OCI-LY7 (cell line): ENCODE measurements around the gene MXRA8. TPM values are rescaled to one million over a fixed set of nuclear protein-coding genes. Genes with fewer than 3 reads are reported as not detected.

ENCODE experiments used
- BruUV-seq: library from RNA; stranded (reverse); fragments of 400-500 nt; replicated peaks from 2 replicates; lab custom pipeline; 2021; lab: Mats Ljungman, UMichigan
- CTCF ChIA-PET: fragments of 300-600 bp; sonication (Branson Sonifier 250); formaldehyde crosslinking; loops from one replicate; lab custom pipeline; 2022; ENCODE audit warnings: antibody characterized with exemption; ENCODE audit not compliant: unreplicated experiment; lab: Charles Lee
- POLR2A ChIA-PET: fragments of 300-600 bp; sonication (Branson Sonifier 250); formaldehyde crosslinking; loops from one replicate; lab custom pipeline; 2022; ENCODE audit warnings: antibody characterized with exemption; lab: Charles Lee
- DNase-seq: peaks from one replicate; pipeline ENCODE4 v3.0.0-alpha.2; 2015; ENCODE audit warnings: low spot score
- H2AFZ ChIP-seq: fragments of 200-600 bp; sonication (generic), shearing (Covaris generic); 2 replicates; pipeline ENCODE4 v1.6.1; 2014; ENCODE audit warnings: mild to moderate bottlenecking, antibody characterized with exemption, low read length, moderate library complexity
- H3K27ac ChIP-seq: fragments of 200-600 bp; sonication (generic); 2 replicates; pipeline ENCODE4 v1.5.1; 2014; ENCODE audit warnings: mixed run types, low read depth, mild to moderate bottlenecking, moderate library complexity, low read length, inconsistent platforms; ENCODE audit not compliant: poor library complexity, severe bottlenecking
- H3K36me3 ChIP-seq: fragments of 200-600 bp; sonication (generic); 2 replicates; pipeline ENCODE4 v1.6.1; 2014; ENCODE audit warnings: mild to moderate bottlenecking, antibody characterized with exemption, low read length, moderate library complexity, mixed read lengths; ENCODE audit not compliant: insufficient read depth
- H3K4me1 ChIP-seq: fragments of 200-600 bp; sonication (generic); 2 replicates; pipeline ENCODE4 v1.5.1; 2014; ENCODE audit warnings: mild to moderate bottlenecking, low read length; ENCODE audit not compliant: insufficient read depth, poor library complexity, severe bottlenecking
- H3K4me2 ChIP-seq: fragments of 200-600 bp; sonication (generic); 2 replicates; pipeline ENCODE4 v1.6.1; 2014; ENCODE audit warnings: mild to moderate bottlenecking, low read length
- H3K4me3 ChIP-seq: fragments of 200-600 bp; sonication (generic); 2 replicates; pipeline ENCODE4 v1.5.1; 2014; ENCODE audit warnings: mild to moderate bottlenecking, low read depth, low read length; ENCODE audit not compliant: poor library complexity, severe bottlenecking
- H3K79me2 ChIP-seq: fragments of 200-600 bp; sonication (generic); 2 replicates; pipeline ENCODE4 v1.6.1; 2016; ENCODE audit warnings: low read depth, mild to moderate bottlenecking, low read length, moderate library complexity, mixed read lengths; ENCODE audit not compliant: insufficient read depth
- H3K9me2 ChIP-seq: fragments of 200-600 bp; sonication (generic); 2 replicates; pipeline ENCODE4 v1.6.1; 2016; ENCODE audit warnings: mild to moderate bottlenecking, low read length, mixed read lengths; ENCODE audit not compliant: insufficient read depth
- H3K9me3 ChIP-seq: fragments of 200-600 bp; sonication (generic); 2 replicates; pipeline ENCODE4 v1.6.1; 2014; ENCODE audit warnings: mild to moderate bottlenecking, mixed run types, low read length, mixed read lengths
- H4K20me1 ChIP-seq: fragments of 200-600 bp; sonication (generic); 2 replicates; pipeline ENCODE4 v1.6.1; 2014; ENCODE audit warnings: mild to moderate bottlenecking, antibody characterized with exemption, low read length, moderate library complexity, mixed read lengths; ENCODE audit not compliant: insufficient read depth
- EZH2phosphoT487 ChIP-seq: fragments of 200-600 bp; sonication (generic); IDR thresholded peaks from 2 replicates; pipeline ENCODE4 v1.6.1; 2018; ENCODE audit warnings: low read depth, borderline replicate concordance, mild to moderate bottlenecking, mixed run types, antibody characterized with exemption, low read length, moderate library complexity, mixed read lengths
- intact Hi-C: fragments of 100-400 bp; cut with micrococcal nuclease; formaldehyde crosslinking; loops from one replicate; pipeline ENCODE4 v1.10.0; 2022; ENCODE audit not compliant: unreplicated experiment
- total RNA-seq, 2 experiments: library from RNA; depleted of rRNA in 1 of 2; stranded (reverse); fragments of >200 nt in 1 of 2; shearing (Covaris generic) in 1 of 2; gene quantifications; 2 replicates each; pipeline ENCODE4 v1.2.3, GENCODE V29; 2014 to 2022
- TF ChIP-seq, protein P1 (sequence below): fragments of 200-600 bp; sonication (generic); conservative IDR thresholded peaks from 2 replicates; pipeline ENCODE4 v1.5.1; 2014; ENCODE audit warnings: mild to moderate bottlenecking, antibody characterized with exemption, low read length, moderate library complexity, mixed read lengths

MXRA8 gene
- total RNA-seq, 2 experiments from 2014 or later: not detected

DNA sequence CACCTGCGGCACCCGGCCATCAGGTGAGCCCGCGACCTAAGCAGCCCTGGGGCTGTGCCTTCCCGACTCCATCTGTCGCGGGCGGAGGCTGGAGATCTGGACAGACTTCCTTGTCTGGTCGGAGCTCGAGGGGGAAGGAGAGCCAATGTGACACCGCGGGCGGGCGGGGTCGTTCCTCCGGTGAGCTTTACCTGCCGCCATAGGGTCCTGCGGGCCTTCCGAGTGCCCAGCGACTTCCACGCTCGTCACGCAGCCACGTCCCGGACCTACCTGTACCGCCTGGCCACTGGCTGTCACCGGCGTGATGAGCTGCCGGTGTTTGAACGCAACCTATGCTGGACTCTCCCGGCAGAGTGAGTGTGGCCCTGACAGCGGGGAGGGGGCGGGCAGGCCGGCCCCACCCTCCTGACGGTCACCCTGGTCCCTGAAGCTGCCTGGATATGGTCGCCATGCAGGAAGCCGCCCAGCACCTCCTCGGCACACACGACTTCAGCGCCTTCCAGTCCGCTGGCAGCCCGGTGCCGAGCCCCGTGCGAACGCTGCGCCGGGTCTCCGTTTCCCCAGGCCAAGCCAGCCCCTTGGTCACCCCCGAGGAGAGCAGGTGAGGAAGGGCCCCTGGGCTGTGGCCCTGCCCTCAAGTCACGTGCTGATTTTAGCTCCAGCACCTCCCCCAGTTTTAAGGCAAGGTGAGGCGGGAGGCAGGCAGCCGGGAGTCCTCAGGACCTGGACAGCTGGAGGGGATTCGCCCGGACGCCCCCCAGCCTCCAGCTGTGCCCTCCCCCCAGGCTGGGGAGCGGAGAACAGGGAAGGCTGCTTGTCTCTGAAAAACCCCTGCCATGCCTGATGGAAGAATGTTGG, 48.9 kb downstream of the MXRA8 start:
- no TSS peak for BruUV-seq

DNA sequence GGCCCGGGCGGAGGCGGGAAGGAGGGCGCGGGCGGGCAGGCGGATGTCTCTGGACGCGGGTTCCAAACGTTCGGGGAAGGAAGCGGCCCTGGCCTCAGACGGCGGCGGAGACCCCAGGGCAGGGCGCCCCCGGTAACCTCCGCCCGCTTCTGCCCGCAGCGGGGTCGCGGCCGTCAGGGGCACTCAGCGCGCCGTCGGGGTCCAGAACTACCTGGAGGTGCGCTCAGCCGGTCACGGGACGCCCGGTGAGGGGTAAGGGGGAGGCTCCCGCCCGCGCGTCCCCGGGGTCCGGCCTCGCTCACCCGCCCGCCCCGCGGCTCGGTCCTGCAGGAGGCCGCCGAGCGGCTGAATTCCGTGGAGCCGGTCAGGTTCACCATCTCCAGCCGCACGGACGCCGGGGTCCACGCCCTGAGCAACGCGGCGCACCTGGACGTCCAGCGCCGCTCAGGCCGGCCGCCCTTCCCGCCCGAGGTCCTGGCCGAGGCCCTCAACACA, 49.6 kb downstream of the MXRA8 start:
- H3K79me2 ChIP-seq: no peaks in the 10 kb centered on the region; the same call in 1 of the 2 replicates
- H3K36me3 ChIP-seq: peaks cover 43% of the 10 kb centered on the region
- ChIA-PET POLR2A (no interaction called here), CTCF (no interaction called here)
- BruUV-seq: TSS peak; percentile 76
- peak overlapping the region; percentile 38; the same call in 1 of the 2 replicates for H2AFZ ChIP-seq
- peak overlapping the region; percentile 89 for H3K4me2 ChIP-seq
- H3K9me2 ChIP-seq: no peaks in the 10 kb centered on the region
- H3K9me3 ChIP-seq: no peaks in the 10 kb centered on the region
- TF ChIP-seq, protein P1, sequence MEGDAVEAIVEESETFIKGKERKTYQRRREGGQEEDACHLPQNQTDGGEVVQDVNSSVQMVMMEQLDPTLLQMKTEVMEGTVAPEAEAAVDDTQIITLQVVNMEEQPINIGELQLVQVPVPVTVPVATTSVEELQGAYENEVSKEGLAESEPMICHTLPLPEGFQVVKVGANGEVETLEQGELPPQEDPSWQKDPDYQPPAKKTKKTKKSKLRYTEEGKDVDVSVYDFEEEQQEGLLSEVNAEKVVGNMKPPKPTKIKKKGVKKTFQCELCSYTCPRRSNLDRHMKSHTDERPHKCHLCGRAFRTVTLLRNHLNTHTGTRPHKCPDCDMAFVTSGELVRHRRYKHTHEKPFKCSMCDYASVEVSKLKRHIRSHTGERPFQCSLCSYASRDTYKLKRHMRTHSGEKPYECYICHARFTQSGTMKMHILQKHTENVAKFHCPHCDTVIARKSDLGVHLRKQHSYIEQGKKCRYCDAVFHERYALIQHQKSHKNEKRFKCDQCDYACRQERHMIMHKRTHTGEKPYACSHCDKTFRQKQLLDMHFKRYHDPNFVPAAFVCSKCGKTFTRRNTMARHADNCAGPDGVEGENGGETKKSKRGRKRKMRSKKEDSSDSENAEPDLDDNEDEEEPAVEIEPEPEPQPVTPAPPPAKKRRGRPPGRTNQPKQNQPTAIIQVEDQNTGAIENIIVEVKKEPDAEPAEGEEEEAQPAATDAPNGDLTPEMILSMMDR: no peak
- TF ChIP-seq EZH2phosphoT487: no peak
- intact Hi-C loops: loop anchor here (1.0 to 5.0 kb wide), 6 partner anchors 16 to 277 kb away; partner anchors contain the start of genes ATAD3B, B3GALT6, C1orf159 and CPTP
- H3K4me1 ChIP-seq: peaks cover 35% of the 10 kb centered on the region
- H4K20me1 ChIP-seq: peaks cover 5% of the 10 kb centered on the region; the same call in 1 of the 2 replicates
- no peak for DNase-seq
- H3K27ac ChIP-seq: peak overlapping the region; percentile 64
- H3K4me3 ChIP-seq: peak overlapping the region; percentile 90

More for the DNA sequence above, 48.9 kb downstream of the MXRA8 start:
- DNase-seq: peak; percentile 47
- Histone ChIP-seq H3K4me3 (peak overlapping the region; percentile 90), H4K20me1 (peaks cover 5% of the 10 kb centered on the region; the same call in 1 of the 2 replicates), H3K36me3 (peaks cover 50% of the 10 kb centered on the region), H3K4me1 (peaks cover 35% of the 10 kb centered on the region), H3K9me2 (no peaks in the 10 kb centered on the region), H3K27ac (peak overlapping the region; percentile 64), H3K4me2 (peak overlapping the region; percentile 89), H3K9me3 (no peaks in the 10 kb centered on the region), H3K79me2 (no peaks in the 10 kb centered on the region; the same call in 1 of the 2 replicates), H2AFZ (peak overlapping the region; percentile 38; the same call in 1 of the 2 replicates)
- TF ChIP-seq, protein P1: no peak
- TF ChIP-seq EZH2phosphoT487: no peak
- ChIA-PET CTCF (no interaction called here), POLR2A (no interaction called here)
- intact Hi-C loops: loop anchor here (2.0 to 5.0 kb wide), 5 partner anchors 15 to 277 kb away; partner anchors contain the start of genes ATAD3B, B3GALT6, C1orf159 and CPTP
